ENCODE measurements around the gene RBM33. TPM values are rescaled to one million over a fixed set of nuclear protein-coding genes. Genes with fewer than 3 reads are reported as not detected.

The RBM33 gene
- total and polyA plus RNA-seq, 2 of the 13 experiments (the other 11 are each of a cell fraction or from before 2014, with no cell fraction given), result 12.4 to 28.9 TPM

DNA sequence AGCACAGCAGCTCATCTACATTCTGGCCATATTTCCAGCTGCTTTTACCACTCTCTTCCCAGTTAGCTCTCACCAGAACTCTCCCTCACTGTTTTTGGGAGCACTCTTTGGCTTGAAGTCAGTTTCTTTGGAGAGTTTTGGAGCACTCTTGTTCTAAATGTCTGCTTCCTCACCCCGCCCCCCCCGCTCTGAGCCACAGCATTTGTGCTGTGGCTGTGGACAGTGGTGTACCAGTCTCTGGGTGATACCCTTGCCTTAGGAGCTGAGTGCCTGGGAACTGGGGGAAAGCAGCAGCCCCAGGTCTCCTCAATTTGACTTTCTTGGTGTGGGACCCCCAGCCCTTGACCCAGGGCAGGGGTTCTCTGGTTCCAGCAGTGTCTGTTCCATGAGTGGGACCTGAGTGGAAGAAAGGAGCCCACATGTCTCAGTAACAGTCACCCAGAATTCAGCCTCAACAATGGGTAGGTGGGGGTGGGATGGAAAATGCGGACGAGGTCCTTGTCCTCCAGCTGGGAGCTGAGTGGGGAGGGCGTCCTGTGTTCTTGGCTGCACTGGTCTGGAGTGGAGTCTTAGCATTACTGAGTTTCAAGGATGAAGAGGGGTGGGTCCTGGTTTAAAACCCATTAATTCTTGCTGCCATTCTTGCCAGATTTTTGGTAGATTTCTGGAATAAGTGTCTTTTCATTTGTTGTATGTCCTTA lies 18.0 kb downstream of the RBM33 start:
- intact Hi-C loops (cut with micrococcal nuclease; ENCODE audit: unreplicated experiment) (no loop called here), in situ Hi-C loops (cut with HindIII; ENCODE audit: extremely low pct_ligation_motif_present, low pct_unique_long_range_greater_than_20kb) (no loop called here)
- no TSS peak for BruUV-seq (replicated peaks)
- POLR2A ChIA-PET, result interaction anchor here (1.3 kb wide), 1 partner anchor 18 kb away, joined by 3 read pairs; the partner anchor contains the start of gene RBM33
- H3K4me3 ChIP-seq (replicated peaks in 1 of 3; ENCODE audit: insufficient read depth in 1 of 3, low read depth in 2 of 3, low read length in 3 of 3), result no peak overlapping the region
- 97% methylated on average over 5 of the region's 5 CpGs for WGBS (ENCODE audit: low lambda C conversion rate)
- no peaks in the 10 kb centered on the region for H3K9me3 ChIP-seq (ENCODE audit: low read length)
- ATAC-seq (no peak), FAIRE-seq (no peak), DNase-seq (ENCODE audit: low spot score) (no peak)
- peaks cover 49% of the 10 kb centered on the region for H3K4me1 ChIP-seq (ENCODE audit: insufficient read depth, low read length)
- H2AFZ ChIP-seq (ENCODE audit: low read length), result no peak overlapping the region
- peaks cover 7 to 17% of the 10 kb centered on the region in 2 experiments for H3K36me3 ChIP-seq (replicated peaks in 1 of 2; ENCODE audit: control insufficient read depth in 1 of 2, insufficient read depth in 2 of 2, low read length in 2 of 2)
- peaks cover 79% of the 10 kb centered on the region for H4K20me1 ChIP-seq (ENCODE audit: insufficient read depth, low read length)
- CTCF ChIA-PET (ENCODE audit: low intra/inter-chr PET ratio, low total read pairs), result no interaction called here
- H3K27ac ChIP-seq (ENCODE audit: extremely low read length, insufficient read depth, low read length), result no peak overlapping the region
- peaks cover 97% of the 10 kb centered on the region for H3K79me2 ChIP-seq (ENCODE audit: insufficient read depth, low read length)
- H3K27me3 ChIP-seq (ENCODE audit: control insufficient read depth in 1 of 2, insufficient read depth in 2 of 2, low read length in 2 of 2), result no peaks in the 10 kb centered on the region
- H3K4me2 ChIP-seq (ENCODE audit: low read depth, low read length), result no peak overlapping the region
- TF ChIP-seq HOXA7 (CRISPR knock-in tag; IDR thresholded peaks at IDR 0.05) (no peak), SAP130 (CRISPR knock-in tag; IDR thresholded peaks at IDR 0.05; ENCODE audit: low read depth) (no peak), KDM5A (IDR thresholded peaks at IDR 0.05; ENCODE audit: borderline replicate concordance, low read length) (no peak), IRX3 (CRISPR knock-in tag; IDR thresholded peaks at IDR 0.05; ENCODE audit: borderline replicate concordance, low read depth) (no peak), HDAC6 (IDR thresholded peaks at IDR 0.05; ENCODE audit: low read depth, low read length) (no peak), AHR (CRISPR knock-in tag; IDR thresholded peaks at IDR 0.05) (no peak), ZNF431 (CRISPR knock-in tag; IDR thresholded peaks at IDR 0.05; ENCODE audit: borderline replicate concordance, low read depth) (no peak), ATF1 (CRISPR knock-in tag; IDR thresholded peaks at IDR 0.05) (no peak), POLR2AphosphoS5 (IDR thresholded peaks at IDR 0.05; ENCODE audit: low read depth, low read length) (no peak)
- TF ChIP-seq, protein P1, sequence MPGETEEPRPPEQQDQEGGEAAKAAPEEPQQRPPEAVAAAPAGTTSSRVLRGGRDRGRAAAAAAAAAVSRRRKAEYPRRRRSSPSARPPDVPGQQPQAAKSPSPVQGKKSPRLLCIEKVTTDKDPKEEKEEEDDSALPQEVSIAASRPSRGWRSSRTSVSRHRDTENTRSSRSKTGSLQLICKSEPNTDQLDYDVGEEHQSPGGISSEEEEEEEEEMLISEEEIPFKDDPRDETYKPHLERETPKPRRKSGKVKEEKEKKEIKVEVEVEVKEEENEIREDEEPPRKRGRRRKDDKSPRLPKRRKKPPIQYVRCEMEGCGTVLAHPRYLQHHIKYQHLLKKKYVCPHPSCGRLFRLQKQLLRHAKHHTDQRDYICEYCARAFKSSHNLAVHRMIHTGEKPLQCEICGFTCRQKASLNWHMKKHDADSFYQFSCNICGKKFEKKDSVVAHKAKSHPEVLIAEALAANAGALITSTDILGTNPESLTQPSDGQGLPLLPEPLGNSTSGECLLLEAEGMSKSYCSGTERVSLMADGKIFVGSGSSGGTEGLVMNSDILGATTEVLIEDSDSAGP (CRISPR knock-in tag; IDR thresholded peaks at IDR 0.05; ENCODE audit: borderline replicate concordance), result no peak
- H3K9ac ChIP-seq (ENCODE audit: insufficient read depth, low read depth, low read length), result no peak overlapping the region
